K562 (cell line): ENCODE data around the gene NDRG4. TPM values are rescaled to one million over a fixed set of nuclear protein-coding genes. Genes with fewer than 3 reads are reported as not detected.

ENCODE experiments used
- ATAC-seq: fragments of 200-7000 bp; cut with Tn5 transposase; 3 replicates; pipeline ENCODE4 v1.9.1; 2020; ENCODE audit warnings: moderate library complexity
- BruUV-seq: library from RNA; stranded (reverse); fragments of 400-500 nt; replicated peaks from 2 replicates; lab custom pipeline; 2021; lab: Mats Ljungman, UMichigan
- CTCF ChIA-PET: fragments of 300-600 bp; formaldehyde crosslinking; extraction: SDS; loops from one replicate; lab custom pipeline; 2021; ENCODE audit warnings: low intra/inter-chr PET ratio; lab: Yijun Ruan, JAX
- POLR2A ChIA-PET: fragments of 300-600, 350-650 bp; sonication (Branson Sonifier 250); formaldehyde crosslinking; extraction: SDS; loops from one replicate; lab custom pipeline; 2021; ENCODE audit warnings: antibody characterized with exemption, inconsistent platforms; lab: Yijun Ruan, JAX
- DNase-seq, 4 experiments: peaks; one replicate each; pipeline versions ENCODE4 v3.0.0 to v3.0.0-alpha.2; 2011 to 2018; ENCODE audit warnings: low spot score in 3 of 4, mixed read lengths in 3 of 4; ENCODE audit errors: extremely low read depth in 1 of 4
- FAIRE-seq: peaks from 2 replicates; lab custom pipeline; 2011; peaks lifted over from hg19 to GRCh38; lab: Jason Lieb, UNC
- H2AFZ ChIP-seq: 2 replicates; pipeline ENCODE4 v1.6.0; 2011; ENCODE audit warnings: low read depth, low read length, control low read depth, inconsistent platforms
- H3K27ac ChIP-seq: fragments of 200-600 bp; 3 replicates; pipeline ENCODE4 v1.8.0; 2011; ENCODE audit warnings: low read depth, mild to moderate bottlenecking, control low read depth, inconsistent platforms, low read length, moderate library complexity, mixed read lengths; ENCODE audit errors: extremely low read depth
- H3K27me3 ChIP-seq, 2 experiments: fragments of 300-600 bp in 1 of 2; 2 replicates in 1 of 2; 3 replicates in 1 of 2; pipeline versions ENCODE4 v1.6.0 to v1.8.0; 2011; ENCODE audit warnings: inconsistent platforms in 2 of 2, low read length in 2 of 2, mild to moderate bottlenecking in 1 of 2, mixed read lengths in 1 of 2, moderate library complexity in 1 of 2; ENCODE audit not compliant: control insufficient read depth in 2 of 2, insufficient read depth in 2 of 2
- H3K36me3 ChIP-seq: fragments of 300-600 bp; 3 replicates; pipeline ENCODE4 v1.8.0; 2011; ENCODE audit warnings: mild to moderate bottlenecking, low read length, inconsistent platforms; ENCODE audit not compliant: control insufficient read depth, insufficient read depth
- H3K4me1 ChIP-seq, 2 experiments: fragments of 200-600 bp in 1 of 2; replicated peaks in 1 of 2; 2 replicates in 1 of 2; 3 replicates in 1 of 2; pipeline versions ENCODE4 v1.5.1 to v1.8.0; 2011; ENCODE audit warnings: inconsistent platforms in 2 of 2, low read length in 2 of 2, mild to moderate bottlenecking in 1 of 2, mixed read lengths in 1 of 2, moderate library complexity in 1 of 2; ENCODE audit not compliant: control insufficient read depth in 2 of 2, insufficient read depth in 2 of 2
- H3K4me2 ChIP-seq: 2 replicates; pipeline ENCODE4 v1.6.1; 2011; ENCODE audit warnings: low read length, control low read depth, inconsistent platforms, mixed read lengths; ENCODE audit not compliant: insufficient read depth
- H3K4me3 ChIP-seq: fragments of 200-600 bp; sonication (generic), shearing (Covaris generic); 2 replicates; pipeline ENCODE4 v1.5.1; 2016; ENCODE audit warnings: control low read depth, inconsistent platforms
- H3K79me2 ChIP-seq: fragments of 200-600 bp; 3 replicates; pipeline ENCODE4 v1.8.0; 2011; ENCODE audit warnings: low read length, inconsistent platforms; ENCODE audit not compliant: control insufficient read depth, insufficient read depth
- H3K9ac ChIP-seq, 2 experiments: 2 replicates each; pipeline versions ENCODE4 v1.6.0 to v1.6.1; 2011; ENCODE audit warnings: low read depth in 2 of 2, low read length in 2 of 2, control low read depth in 1 of 2, inconsistent platforms in 1 of 2, mild to moderate bottlenecking in 1 of 2, mixed read lengths in 1 of 2; ENCODE audit not compliant: insufficient read depth in 1 of 2
- H3K9me1 ChIP-seq: one replicate; pipeline ENCODE4 v1.6.0; 2011; ENCODE audit warnings: inconsistent platforms, mild to moderate bottlenecking, low read length, moderate library complexity; ENCODE audit not compliant: control insufficient read depth, insufficient read depth
- H3K9me3 ChIP-seq: replicated peaks from 2 replicates; pipeline ENCODE4 v1.5.1; 2011; ENCODE audit warnings: low read depth, low read length, inconsistent platforms; ENCODE audit not compliant: control insufficient read depth, insufficient read depth
- H4K20me1 ChIP-seq: replicated peaks from 2 replicates; pipeline ENCODE4 v1.6.1; 2011; ENCODE audit warnings: low read length, inconsistent platforms, mixed read lengths; ENCODE audit not compliant: control insufficient read depth, insufficient read depth
- ELK3 ChIP-seq: fragments of 450-650 bp; formaldehyde crosslinking; IDR thresholded peaks from 2 replicates; pipeline ENCODE4 v1.4.0; 2020; ENCODE audit warnings: mild to moderate bottlenecking
- GABPB1 ChIP-seq: sonication (generic); formaldehyde crosslinking; IDR thresholded peaks from 2 replicates; pipeline ENCODE4 v1.8.0; 2022; ENCODE audit warnings: mild to moderate bottlenecking, missing genetic modification reagents
- SIN3B ChIP-seq: fragments of 450-650 bp; IDR thresholded peaks from 2 replicates; pipeline ENCODE4 v1.6.1; 2017; ENCODE audit warnings: low read depth, mild to moderate bottlenecking, moderate library complexity
- ZNF134 ChIP-seq: fragments of 250-450 bp; sonication (Bioruptor Pico); conservative IDR thresholded peaks from 2 replicates; pipeline ENCODE4 v1.4.0; 2020
- ZNF232 ChIP-seq: sonication (generic); formaldehyde crosslinking; IDR thresholded peaks from 2 replicates; pipeline ENCODE4 v1.8.0; 2022; ENCODE audit warnings: mild to moderate bottlenecking, missing genetic modification reagents
- WGBS: fragments of 100-300 bp; shearing (Covaris generic); methylation state at CpG from one replicate; pipeline ENCODE4 v1.1.6; 2016; ENCODE audit warnings: low coverage, mixed read lengths; ENCODE audit not compliant: insufficient coverage; ENCODE audit errors: missing lambda C conversion rate; 5-methylcytosine and 5-hydroxymethylcytosine counted together
- in situ Hi-C: fragments of 300-500 bp; cut with MboI; formaldehyde crosslinking; loops from 4 replicates; pipeline ENCODE4 v1.15.0; 2018; ENCODE audit warnings: inconsistent platforms, mixed read lengths
- intact Hi-C: fragments of 100-400 bp; cut with micrococcal nuclease; formaldehyde crosslinking; loops from 2 replicates; pipeline ENCODE4 v1.14.2; 2022
- polyA plus RNA-seq, 8 experiments: library from polyadenylated mRNA; depleted of rRNA in 4 of 8; stranded (reverse) in 5 of 8; unstranded in 3 of 8; fragments of >200 nt; fragmentation: Nextera tagmentation in 2 of 8; fragmentation: Illumina TruSeq in 1 of 8; extraction: Ambion mirVana in 2 of 8; extraction: Trizol in 1 of 8; gene quantifications; 2 replicates each; pipeline versions ENCODE4 v1.2.1 to v1.2.3, GENCODE V29; 2011 to 2014; ENCODE audit warnings: inconsistent platforms in 1 of 8, missing spikeins in 1 of 8
- total RNA-seq, 7 experiments: library from RNA; depleted of rRNA in 6 of 7; stranded (reverse); fragments of >200 nt in 6 of 7; fragmentation: Illumina TruSeq in 2 of 7; extraction: Trizol in 2 of 7; gene quantifications; 2 replicates each; pipeline versions ENCODE4 v1.2.1 to v1.2.3, GENCODE V29; 2011 to 2021; ENCODE audit warnings: low replicate concordance in 1 of 7
- TF ChIP-seq, protein P1 (sequence below): sonication (generic); formaldehyde crosslinking; IDR thresholded peaks from 2 replicates; pipeline ENCODE4 v1.8.0; 2023; ENCODE audit warnings: mild to moderate bottlenecking, missing genetic modification reagents
- TF ChIP-seq, protein P2 (sequence below): fragments of 450-650 bp; IDR thresholded peaks from 2 replicates; pipeline ENCODE4 v1.6.1; 2017; ENCODE audit warnings: antibody characterized with exemption, mild to moderate bottlenecking

NDRG4 gene
- total and polyA plus RNA-seq, 9 of the 15 experiments (the other 6 are each of a cell fraction or from before 2014, with no cell fraction given), result 0.06 to 0.95 (median 0.28) TPM

DNA sequence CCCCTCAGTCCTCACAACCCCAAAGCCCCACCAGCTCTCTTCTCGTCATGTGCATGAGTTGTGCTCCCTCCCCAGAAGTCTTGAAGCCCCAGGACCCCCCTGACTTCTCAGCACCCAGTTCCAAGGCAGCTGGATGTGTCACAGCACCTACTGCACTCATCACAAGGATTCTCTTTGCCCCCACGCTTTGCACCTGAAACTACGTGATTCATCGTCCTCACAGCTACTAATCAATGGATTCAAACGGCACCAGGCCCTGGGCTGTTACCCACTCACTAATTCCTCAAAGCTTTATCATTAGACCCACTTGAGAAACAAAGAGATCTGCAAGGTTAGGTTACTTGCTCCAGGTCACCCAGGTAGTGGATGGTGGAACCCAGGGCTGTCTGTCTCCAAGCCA, 45.1 kb upstream of the NDRG4 start:
- TF ChIP-seq, protein P1, sequence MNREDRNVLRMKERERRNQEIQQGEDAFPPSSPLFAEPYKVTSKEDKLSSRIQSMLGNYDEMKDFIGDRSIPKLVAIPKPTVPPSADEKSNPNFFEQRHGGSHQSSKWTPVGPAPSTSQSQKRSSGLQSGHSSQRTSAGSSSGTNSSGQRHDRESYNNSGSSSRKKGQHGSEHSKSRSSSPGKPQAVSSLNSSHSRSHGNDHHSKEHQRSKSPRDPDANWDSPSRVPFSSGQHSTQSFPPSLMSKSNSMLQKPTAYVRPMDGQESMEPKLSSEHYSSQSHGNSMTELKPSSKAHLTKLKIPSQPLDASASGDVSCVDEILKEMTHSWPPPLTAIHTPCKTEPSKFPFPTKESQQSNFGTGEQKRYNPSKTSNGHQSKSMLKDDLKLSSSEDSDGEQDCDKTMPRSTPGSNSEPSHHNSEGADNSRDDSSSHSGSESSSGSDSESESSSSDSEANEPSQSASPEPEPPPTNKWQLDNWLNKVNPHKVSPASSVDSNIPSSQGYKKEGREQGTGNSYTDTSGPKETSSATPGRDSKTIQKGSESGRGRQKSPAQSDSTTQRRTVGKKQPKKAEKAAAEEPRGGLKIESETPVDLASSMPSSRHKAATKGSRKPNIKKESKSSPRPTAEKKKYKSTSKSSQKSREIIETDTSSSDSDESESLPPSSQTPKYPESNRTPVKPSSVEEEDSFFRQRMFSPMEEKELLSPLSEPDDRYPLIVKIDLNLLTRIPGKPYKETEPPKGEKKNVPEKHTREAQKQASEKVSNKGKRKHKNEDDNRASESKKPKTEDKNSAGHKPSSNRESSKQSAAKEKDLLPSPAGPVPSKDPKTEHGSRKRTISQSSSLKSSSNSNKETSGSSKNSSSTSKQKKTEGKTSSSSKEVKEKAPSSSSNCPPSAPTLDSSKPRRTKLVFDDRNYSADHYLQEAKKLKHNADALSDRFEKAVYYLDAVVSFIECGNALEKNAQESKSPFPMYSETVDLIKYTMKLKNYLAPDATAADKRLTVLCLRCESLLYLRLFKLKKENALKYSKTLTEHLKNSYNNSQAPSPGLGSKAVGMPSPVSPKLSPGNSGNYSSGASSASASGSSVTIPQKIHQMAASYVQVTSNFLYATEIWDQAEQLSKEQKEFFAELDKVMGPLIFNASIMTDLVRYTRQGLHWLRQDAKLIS (CRISPR knock-in tag), result no peak
- TF ChIP-seq GABPB1 (CRISPR knock-in tag) (no peak), ELK3 (no peak), SIN3B (no peak), ZNF134 (CRISPR knock-in tag) (no peak), ZNF232 (CRISPR knock-in tag) (no peak)
- TF ChIP-seq, protein P2, sequence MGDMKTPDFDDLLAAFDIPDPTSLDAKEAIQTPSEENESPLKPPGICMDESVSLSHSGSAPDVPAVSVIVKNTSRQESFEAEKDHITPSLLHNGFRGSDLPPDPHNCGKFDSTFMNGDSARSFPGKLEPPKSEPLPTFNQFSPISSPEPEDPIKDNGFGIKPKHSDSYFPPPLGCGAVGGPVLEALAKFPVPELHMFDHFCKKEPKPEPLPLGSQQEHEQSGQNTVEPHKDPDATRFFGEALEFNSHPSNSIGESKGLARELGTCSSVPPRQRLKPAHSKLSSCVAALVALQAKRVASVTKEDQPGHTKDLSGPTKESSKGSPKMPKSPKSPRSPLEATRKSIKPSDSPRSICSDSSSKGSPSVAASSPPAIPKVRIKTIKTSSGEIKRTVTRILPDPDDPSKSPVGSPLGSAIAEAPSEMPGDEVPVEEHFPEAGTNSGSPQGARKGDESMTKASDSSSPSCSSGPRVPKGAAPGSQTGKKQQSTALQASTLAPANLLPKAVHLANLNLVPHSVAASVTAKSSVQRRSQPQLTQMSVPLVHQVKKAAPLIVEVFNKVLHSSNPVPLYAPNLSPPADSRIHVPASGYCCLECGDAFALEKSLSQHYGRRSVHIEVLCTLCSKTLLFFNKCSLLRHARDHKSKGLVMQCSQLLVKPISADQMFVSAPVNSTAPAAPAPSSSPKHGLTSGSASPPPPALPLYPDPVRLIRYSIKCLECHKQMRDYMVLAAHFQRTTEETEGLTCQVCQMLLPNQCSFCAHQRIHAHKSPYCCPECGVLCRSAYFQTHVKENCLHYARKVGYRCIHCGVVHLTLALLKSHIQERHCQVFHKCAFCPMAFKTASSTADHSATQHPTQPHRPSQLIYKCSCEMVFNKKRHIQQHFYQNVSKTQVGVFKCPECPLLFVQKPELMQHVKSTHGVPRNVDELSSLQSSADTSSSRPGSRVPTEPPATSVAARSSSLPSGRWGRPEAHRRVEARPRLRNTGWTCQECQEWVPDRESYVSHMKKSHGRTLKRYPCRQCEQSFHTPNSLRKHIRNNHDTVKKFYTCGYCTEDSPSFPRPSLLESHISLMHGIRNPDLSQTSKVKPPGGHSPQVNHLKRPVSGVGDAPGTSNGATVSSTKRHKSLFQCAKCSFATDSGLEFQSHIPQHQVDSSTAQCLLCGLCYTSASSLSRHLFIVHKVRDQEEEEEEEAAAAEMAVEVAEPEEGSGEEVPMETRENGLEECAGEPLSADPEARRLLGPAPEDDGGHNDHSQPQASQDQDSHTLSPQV, result no peak
- TF ChIP-seq, all 486 proteins: peak for 0
- in situ Hi-C loops, result no loop called here
- intact Hi-C loops, result no loop called here
- DNase-seq (no peak), ATAC-seq (no peak), FAIRE-seq (no peak)
- Histone ChIP-seq H3K4me1 (peaks cover 0 to 12% of the 10 kb centered on the region in 2 experiments; a peak in 2 of 5 replicates), H4K20me1 (no peaks in the 10 kb centered on the region), H3K4me3 (no peak overlapping the region), H3K9ac (no peak overlapping the region), H3K27me3 (peaks cover 2 to 27% of the 10 kb centered on the region in 2 experiments; a peak in 4 of 5 replicates), H3K9me1 (no peaks in the 10 kb centered on the region), H2AFZ (no peak overlapping the region), H3K9me3 (no peaks in the 10 kb centered on the region), H3K36me3 (no peaks in the 10 kb centered on the region), H3K79me2 (no peaks in the 10 kb centered on the region), H3K27ac (no peak overlapping the region), H3K4me2 (no peak overlapping the region)
- ChIA-PET POLR2A (interaction anchor here (0.6 to 1.1 kb wide), 2 partner anchors 17 to 617 kb away, joined by 3 to 5 read pairs; no protein-coding TSS in a partner anchor), CTCF (no interaction called here)
- WGBS, result 2% methylated on average over 5 of the region's 5 CpGs
- BruUV-seq, result no TSS peak
